A172 (cell line): ENCODE measurements around the gene SAP25. TPM values are rescaled to one million over a fixed set of nuclear protein-coding genes. Genes with fewer than 3 reads are reported as not detected.

Experiments
- DNase-seq: peaks from one replicate; pipeline ENCODE4 v3.0.0-alpha.2; 2015; ENCODE audit warnings: low spot score
- total RNA-seq: library from RNA; depleted of rRNA; stranded (reverse); fragments of >200 nt; shearing (Covaris generic); gene quantifications from 2 replicates; pipeline ENCODE4 v1.2.3, GENCODE V29; 2014

The SAP25 gene
- total RNA-seq, 1 experiment from 2014 or later = 0.55 TPM

GRCh38 chr7:100595188-100595587 lies 21.5 kb upstream of the SAP25 start:
- DNase-seq = no peak

GRCh38 chr7:100591596-100591995 lies 17.9 kb upstream of the SAP25 start:
- DNase-seq = no peak

- no peak for DNase-seq
Measured at GRCh38 chr7:100590077-100590737, 16.5 kb upstream of the SAP25 start.

- no peak for DNase-seq
Measured at GRCh38 chr7:100589341-100589947, 15.7 kb upstream of the SAP25 start.

- no peak for DNase-seq
Measured at GRCh38 chr7:100588438-100588837, 14.7 kb upstream of the SAP25 start.

- DNase-seq = peak; percentile 100
Measured at GRCh38 chr7:100586266-100587025, 12.7 kb upstream of the SAP25 start, which contains the start of gene FBXO24. Gene FBXO24, plus strand, starts transcription at chr7:100586328. Its CDS starts 298 bp downstream, at chr7:100586626.

GRCh38 chr7:100585511-100586265 lies 12.0 kb upstream of the SAP25 start, which contains the start of gene LRCH4:
Gene LRCH4, minus strand, starts transcription at chr7:100586129. Its CDS starts 29 bp downstream, at chr7:100586100.
- DNase-seq = no peak

GRCh38 chr7:100584683-100585510 lies 11.2 kb upstream of the SAP25 start:
- peak; percentile 77 for DNase-seq

- DNase-seq = no peak
Measured at GRCh38 chr7:100584054-100584682, 10.5 kb upstream of the SAP25 start.

- DNase-seq = peak; percentile 86
Measured at GRCh38 chr7:100583132-100584053, 9.7 kb upstream of the SAP25 start.

- no peak for DNase-seq
Measured at GRCh38 chr7:100582650-100583049, 8.9 kb upstream of the SAP25 start.

- no peak for DNase-seq
Measured at GRCh38 chr7:100582041-100582579, 8.4 kb upstream of the SAP25 start.

GRCh38 chr7:100580466-100581283 lies 7.0 kb upstream of the SAP25 start:
- DNase-seq = no peak

GRCh38 chr7:100578246-100579183 lies 4.8 kb upstream of the SAP25 start:
- DNase-seq = no peak

- no peak for DNase-seq
Measured at GRCh38 chr7:100577507-100577906, 3.8 kb upstream of the SAP25 start.

GRCh38 chr7:100577103-100577502 lies 3.4 kb upstream of the SAP25 start:
- DNase-seq = no peak

- DNase-seq = no peak
Measured at GRCh38 chr7:100576384-100576993, 2.8 kb upstream of the SAP25 start.
